ENCODE data around the gene CALML5. TPM values are rescaled to one million over a fixed set of nuclear protein-coding genes. Genes with fewer than 3 reads are reported as not detected.

Gene CALML5
- polyA plus RNA-seq, 1 of the 3 experiments (the other 2 are of a cell fraction), result not detected

Other genes starting within 250 kb of the CALML5 start
- gene UCN3, start 134.6 kb downstream of the CALML5 start, polyA plus RNA-seq (2012; rRNA removed), result not detected in 2 replicates
- gene TUBAL3, start 94.7 kb downstream of the CALML5 start, polyA plus RNA-seq (2012; rRNA removed), result not detected in 2 replicates
- gene NET1, start 87.0 kb downstream of the CALML5 start, polyA plus RNA-seq (2012; rRNA removed), result 4.7 and 5.0 TPM in 2 replicates
- gene CALML3, start 25.4 kb upstream of the CALML5 start, polyA plus RNA-seq (2012; rRNA removed), result not detected in 2 replicates
- gene ASB13, start 167.0 kb upstream of the CALML5 start, polyA plus RNA-seq (2012; rRNA removed), result 9.2 TPM in 2 replicates
- 21.2 and 29.8 TPM in 2 replicates for gene TASOR2, start 185.3 kb upstream of the CALML5 start, polyA plus RNA-seq (2012; rRNA removed)

All from SK-N-SH (cell line).